ENCODE data around the gene C19orf53. TPM values are rescaled to one million over a fixed set of nuclear protein-coding genes. Genes with fewer than 3 reads are reported as not detected.

Gene C19orf53
- total and polyA plus RNA-seq, 2 donors, result 163 to 185 TPM

- peak overlapping the region in 1 of 2 donors; percentile 44 for H3K27ac ChIP-seq (ENCODE audit: low read depth in 1 of 2, low read length in 1 of 2)
- DNase-seq (ENCODE audit: low read depth in 6 of 9, low spot score in 9 of 9), result no peak
Measured at GRCh38 chr19:13797058-13797440, 22.8 kb downstream of the C19orf53 start.

DNA sequence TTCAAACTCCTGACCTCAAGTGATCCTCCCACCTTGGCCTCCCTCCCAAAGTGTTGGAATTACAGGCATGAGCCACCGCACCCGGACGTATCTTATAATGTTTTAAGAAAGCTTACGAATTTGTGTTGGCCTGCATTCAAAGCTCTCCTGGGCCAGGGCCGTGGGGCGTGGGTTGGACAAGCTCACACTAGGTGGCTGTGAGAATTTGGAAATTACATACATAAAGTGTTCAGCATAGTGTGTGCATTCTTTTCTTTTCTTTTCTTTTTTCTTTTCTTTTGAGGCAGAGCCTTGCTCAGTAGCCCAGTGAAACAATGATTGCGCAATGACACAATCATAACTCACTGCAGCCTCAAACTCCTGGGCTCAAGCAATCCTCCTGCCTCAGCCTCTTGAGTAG, 23.6 kb downstream of the C19orf53 start:
- Histone ChIP-seq H3K27ac (ENCODE audit: low read depth in 1 of 2, low read length in 1 of 2) (peak overlapping the region in 1 of 2 donors; percentile 42), H3K4me3 (ENCODE audit: low read length in 2 of 2) (no peak overlapping the region), H3K36me3 (ENCODE audit: control insufficient read depth in 2 of 2, insufficient read depth in 2 of 2, low read length in 1 of 2) (peaks cover 6 to 17% of the 10 kb centered on the region in 2 donors), H3K4me1 (ENCODE audit: control insufficient read depth in 2 of 2, insufficient read depth in 2 of 2, low read length in 2 of 2) (peaks cover 13 to 25% of the 10 kb centered on the region in 2 donors), H3K9me3 (ENCODE audit: control insufficient read depth in 2 of 2, insufficient read depth in 1 of 2, low read length in 1 of 2) (no peaks in the 10 kb centered on the region), H3K27me3 (ENCODE audit: control insufficient read depth in 2 of 2, insufficient read depth in 1 of 2, low read length in 1 of 2) (no peaks in the 10 kb centered on the region)
- 93% methylated on average over 7 of the region's 7 CpGs for WGBS
- no peak for DNase-seq (ENCODE audit: low read depth in 6 of 9, low spot score in 9 of 9)

More at GRCh38 chr19:13797058-13797440, 22.8 kb downstream of the C19orf53 start:
- H3K27me3 ChIP-seq (ENCODE audit: control insufficient read depth in 2 of 2, insufficient read depth in 1 of 2, low read length in 1 of 2), result no peaks in the 10 kb centered on the region
- no peak overlapping the region for H3K4me3 ChIP-seq (ENCODE audit: low read length in 2 of 2)
- H3K36me3 ChIP-seq (ENCODE audit: control insufficient read depth in 2 of 2, insufficient read depth in 2 of 2, low read length in 1 of 2), result peaks cover 6 to 13% of the 10 kb centered on the region in 2 donors
- WGBS, result 90% methylated on average over 4 of the region's 4 CpGs
- H3K4me1 ChIP-seq (ENCODE audit: control insufficient read depth in 2 of 2, insufficient read depth in 2 of 2, low read length in 2 of 2), result peaks cover 13 to 25% of the 10 kb centered on the region in 2 donors
- no peaks in the 10 kb centered on the region for H3K9me3 ChIP-seq (ENCODE audit: control insufficient read depth in 2 of 2, insufficient read depth in 1 of 2, low read length in 1 of 2)

DNA sequence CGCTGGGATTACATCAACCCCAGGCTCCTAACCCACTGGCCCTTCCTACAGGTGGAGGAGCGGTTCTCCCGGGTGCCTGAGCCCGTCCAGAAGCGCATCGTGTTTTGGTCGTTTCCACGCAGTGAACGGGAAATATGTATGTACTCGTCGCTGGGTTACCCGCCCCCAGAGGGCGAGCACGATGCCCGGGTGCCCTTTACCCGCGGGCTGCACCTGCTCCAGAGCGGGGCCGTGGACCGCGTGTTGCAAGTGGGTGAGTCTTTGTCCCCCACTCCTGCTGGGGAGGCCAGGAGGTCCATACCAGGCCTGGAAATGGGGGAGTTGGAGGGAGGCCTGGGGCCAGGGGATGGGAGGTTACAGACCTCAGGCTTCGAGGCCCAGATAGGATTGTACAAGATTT, 25.4 kb downstream of the C19orf53 start:
- Histone ChIP-seq H3K4me3 (ENCODE audit: low read length in 2 of 2) (no peak overlapping the region), H3K27me3 (ENCODE audit: control insufficient read depth in 2 of 2, insufficient read depth in 1 of 2, low read length in 1 of 2) (no peaks in the 10 kb centered on the region), H3K36me3 (ENCODE audit: control insufficient read depth in 2 of 2, insufficient read depth in 2 of 2, low read length in 1 of 2) (peaks cover 11 to 24% of the 10 kb centered on the region in 2 donors), H3K4me1 (ENCODE audit: control insufficient read depth in 2 of 2, insufficient read depth in 2 of 2, low read length in 2 of 2) (peaks cover 9 to 21% of the 10 kb centered on the region in 2 donors), H3K27ac (ENCODE audit: low read depth in 1 of 2, low read length in 1 of 2) (no peak overlapping the region), H3K9me3 (ENCODE audit: control insufficient read depth in 2 of 2, insufficient read depth in 1 of 2, low read length in 1 of 2) (no peaks in the 10 kb centered on the region)
- no peak for DNase-seq (ENCODE audit: low read depth in 6 of 9, low spot score in 9 of 9)
- 98% methylated on average over 22 of the region's 22 CpGs for WGBS

DNA sequence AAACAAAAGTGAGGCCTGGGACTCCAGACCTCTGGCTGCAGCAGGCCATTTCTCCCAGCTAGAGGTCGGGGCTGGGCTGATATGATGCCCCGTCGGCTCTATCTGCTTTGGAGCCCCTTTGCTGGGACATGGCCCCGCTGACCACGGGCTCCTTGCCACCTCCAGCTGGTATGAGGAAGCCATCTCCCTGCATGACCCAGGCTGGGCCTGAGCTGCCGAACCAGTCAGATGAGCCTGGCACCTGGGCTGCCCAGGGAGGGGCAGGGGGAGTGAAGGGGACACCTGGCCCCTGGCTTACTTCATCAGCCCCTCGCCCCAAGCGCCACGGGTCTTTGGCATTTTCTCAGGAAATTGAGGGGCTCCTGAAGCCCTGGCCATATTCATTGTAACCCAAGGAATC, 28.8 kb downstream of the C19orf53 start:
- Histone ChIP-seq H3K4me1 (ENCODE audit: control insufficient read depth in 2 of 2, insufficient read depth in 2 of 2, low read length in 2 of 2) (no peaks in the 10 kb centered on the region), H3K9me3 (ENCODE audit: control insufficient read depth in 2 of 2, insufficient read depth in 1 of 2, low read length in 1 of 2) (no peaks in the 10 kb centered on the region), H3K36me3 (ENCODE audit: control insufficient read depth in 2 of 2, insufficient read depth in 2 of 2, low read length in 1 of 2) (peaks cover 22 to 40% of the 10 kb centered on the region in 2 donors), H3K27ac (ENCODE audit: low read depth in 1 of 2, low read length in 1 of 2) (no peak overlapping the region), H3K4me3 (ENCODE audit: low read length in 2 of 2) (no peak overlapping the region), H3K27me3 (ENCODE audit: control insufficient read depth in 2 of 2, insufficient read depth in 1 of 2, low read length in 1 of 2) (no peaks in the 10 kb centered on the region)
- no peak for DNase-seq (ENCODE audit: low read depth in 6 of 9, low spot score in 9 of 9)
- 95% methylated on average over 9 of the region's 9 CpGs for WGBS

DNA sequence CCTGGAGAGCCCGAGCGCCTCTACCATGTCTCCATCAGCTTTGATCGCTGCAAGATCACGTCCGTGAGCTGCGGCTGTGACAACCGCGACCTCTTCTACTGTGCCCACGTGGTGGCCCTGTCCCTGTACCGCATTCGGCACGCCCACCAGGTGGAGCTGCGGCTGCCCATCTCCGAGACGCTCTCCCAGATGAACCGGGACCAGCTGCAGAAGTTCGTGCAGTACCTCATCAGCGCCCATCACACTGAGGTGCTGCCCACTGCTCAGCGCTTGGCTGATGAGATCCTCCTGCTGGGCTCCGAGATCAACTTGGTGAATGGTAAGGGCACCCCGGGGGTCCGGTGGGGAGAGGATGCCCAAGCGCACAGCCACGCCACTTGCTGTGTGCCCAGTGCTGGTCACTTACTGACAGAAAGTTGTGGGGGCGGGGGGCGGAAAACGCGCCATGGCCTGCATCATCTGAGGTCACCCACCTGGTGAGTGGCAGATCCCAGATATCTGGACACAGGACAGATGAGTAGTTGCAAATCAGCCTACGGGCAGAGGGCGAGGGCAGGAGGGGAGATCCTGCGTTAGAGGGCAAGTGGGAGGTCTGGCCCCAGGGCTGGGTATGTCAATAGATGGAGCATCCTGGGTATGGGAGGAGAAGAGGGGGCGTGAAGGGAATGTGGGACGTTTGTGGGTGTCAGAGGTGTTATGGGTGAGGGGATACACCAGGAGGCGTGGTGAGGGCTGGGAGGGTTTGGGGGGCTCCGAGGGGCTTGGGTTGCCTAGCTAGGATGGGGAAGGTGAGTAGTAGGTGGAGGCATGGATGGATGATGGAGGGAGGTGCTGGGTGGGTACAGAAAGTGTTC, 30.8 kb downstream of the C19orf53 start:
- Histone ChIP-seq H3K9me3 (ENCODE audit: control insufficient read depth in 2 of 2, insufficient read depth in 1 of 2, low read length in 1 of 2) (no peaks in the 10 kb centered on the region), H3K27me3 (ENCODE audit: control insufficient read depth in 2 of 2, insufficient read depth in 1 of 2, low read length in 1 of 2) (no peaks in the 10 kb centered on the region), H3K27ac (ENCODE audit: low read depth in 1 of 2, low read length in 1 of 2) (no peak overlapping the region), H3K36me3 (ENCODE audit: control insufficient read depth in 2 of 2, insufficient read depth in 2 of 2, low read length in 1 of 2) (peaks cover 24 to 53% of the 10 kb centered on the region in 2 donors), H3K4me3 (ENCODE audit: low read length in 2 of 2) (no peak overlapping the region), H3K4me1 (ENCODE audit: control insufficient read depth in 2 of 2, insufficient read depth in 2 of 2, low read length in 2 of 2) (no peaks in the 10 kb centered on the region)
- WGBS, result 92% methylated on average over 35 of the region's 35 CpGs
- no peak for DNase-seq (ENCODE audit: low read depth in 6 of 9, low spot score in 9 of 9)

DNA sequence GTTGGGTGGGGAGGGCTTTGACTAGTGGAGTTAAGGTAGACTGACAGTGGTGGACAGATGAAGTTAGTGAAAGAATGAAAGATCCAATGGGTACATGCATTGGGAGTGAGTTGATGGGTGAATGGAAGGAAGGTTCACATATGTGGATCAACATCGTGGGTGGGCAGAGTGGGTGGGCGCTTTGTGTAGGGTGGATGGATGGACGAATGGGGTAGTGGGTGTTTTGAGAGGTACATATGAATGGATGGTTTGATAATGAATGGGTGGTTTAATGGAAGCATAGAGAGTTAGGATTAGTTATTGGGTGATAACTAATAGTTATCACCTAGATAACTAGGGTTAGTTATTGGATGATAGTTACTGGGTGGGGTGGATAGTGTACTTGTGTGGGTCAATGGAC, 32.5 kb downstream of the C19orf53 start:
- H3K27me3 ChIP-seq (ENCODE audit: control insufficient read depth in 2 of 2, insufficient read depth in 1 of 2, low read length in 1 of 2), result no peaks in the 10 kb centered on the region
- H3K36me3 ChIP-seq (ENCODE audit: control insufficient read depth in 2 of 2, insufficient read depth in 2 of 2, low read length in 1 of 2), result peaks cover 24 to 45% of the 10 kb centered on the region in 2 donors
- 99% methylated on average over 3 of the region's 3 CpGs for WGBS
- no peak for DNase-seq (ENCODE audit: low read depth in 6 of 9, low spot score in 9 of 9)
- H3K4me3 ChIP-seq (ENCODE audit: low read length in 2 of 2), result no peak overlapping the region
- no peak overlapping the region for H3K27ac ChIP-seq (ENCODE audit: low read depth in 1 of 2, low read length in 1 of 2)
- no peaks in the 10 kb centered on the region for H3K9me3 ChIP-seq (ENCODE audit: control insufficient read depth in 2 of 2, insufficient read depth in 1 of 2, low read length in 1 of 2)
- H3K4me1 ChIP-seq (ENCODE audit: control insufficient read depth in 2 of 2, insufficient read depth in 2 of 2, low read length in 2 of 2), result no peaks in the 10 kb centered on the region

- Histone ChIP-seq H3K27ac (ENCODE audit: low read depth in 1 of 2, low read length in 1 of 2) (no peak overlapping the region), H3K36me3 (ENCODE audit: control insufficient read depth in 2 of 2, insufficient read depth in 2 of 2, low read length in 1 of 2) (peaks cover 24 to 44% of the 10 kb centered on the region in 2 donors), H3K4me1 (ENCODE audit: control insufficient read depth in 2 of 2, insufficient read depth in 2 of 2, low read length in 2 of 2) (no peaks in the 10 kb centered on the region), H3K27me3 (ENCODE audit: control insufficient read depth in 2 of 2, insufficient read depth in 1 of 2, low read length in 1 of 2) (no peaks in the 10 kb centered on the region), H3K9me3 (ENCODE audit: control insufficient read depth in 2 of 2, insufficient read depth in 1 of 2, low read length in 1 of 2) (no peaks in the 10 kb centered on the region), H3K4me3 (ENCODE audit: low read length in 2 of 2) (no peak overlapping the region)
- 98% methylated on average over 3 of the region's 3 CpGs for WGBS
- DNase-seq (ENCODE audit: low read depth in 6 of 9, low spot score in 9 of 9), result no peak
Measured at GRCh38 chr19:13807421-13808021, 33.3 kb downstream of the C19orf53 start.

GRCh38 chr19:13808856-13809255, 34.6 kb downstream of the C19orf53 start:
- Histone ChIP-seq H3K4me3 (ENCODE audit: low read length in 2 of 2) (no peak overlapping the region), H3K36me3 (ENCODE audit: control insufficient read depth in 2 of 2, insufficient read depth in 2 of 2, low read length in 1 of 2) (peaks cover 28 to 44% of the 10 kb centered on the region in 2 donors), H3K27ac (ENCODE audit: low read depth in 1 of 2, low read length in 1 of 2) (no peak overlapping the region), H3K4me1 (ENCODE audit: control insufficient read depth in 2 of 2, insufficient read depth in 2 of 2, low read length in 2 of 2) (no peaks in the 10 kb centered on the region), H3K9me3 (ENCODE audit: control insufficient read depth in 2 of 2, insufficient read depth in 1 of 2, low read length in 1 of 2) (no peaks in the 10 kb centered on the region), H3K27me3 (ENCODE audit: control insufficient read depth in 2 of 2, insufficient read depth in 1 of 2, low read length in 1 of 2) (no peaks in the 10 kb centered on the region)
- DNase-seq (ENCODE audit: low read depth in 6 of 9, low spot score in 9 of 9), result no peak
- WGBS, result 98% methylated on average over 34 of the region's 34 CpGs

DNA sequence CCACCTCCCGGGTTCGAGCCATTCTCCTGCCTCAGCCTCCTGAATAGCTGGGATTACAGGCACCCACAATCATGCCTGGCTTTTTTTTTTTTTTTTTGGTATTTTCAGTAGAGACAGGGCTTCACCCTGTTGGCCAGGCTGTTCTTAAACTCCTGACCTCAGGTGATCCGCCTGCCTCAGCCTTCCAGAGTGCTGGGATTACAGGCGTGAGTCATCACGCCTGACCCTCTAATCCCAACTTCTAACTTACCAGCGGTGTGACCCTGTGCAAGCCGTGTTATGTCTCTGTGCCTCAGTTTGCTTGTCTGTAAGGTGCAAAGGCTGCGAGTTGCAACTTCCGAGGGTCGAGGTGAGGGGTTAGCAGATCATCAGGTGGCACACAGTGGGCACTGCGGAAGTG, 38.3 kb downstream of the C19orf53 start:
- Histone ChIP-seq H3K4me3 (ENCODE audit: low read length in 2 of 2) (no peak overlapping the region), H3K9me3 (ENCODE audit: control insufficient read depth in 2 of 2, insufficient read depth in 1 of 2, low read length in 1 of 2) (no peaks in the 10 kb centered on the region), H3K36me3 (ENCODE audit: control insufficient read depth in 2 of 2, insufficient read depth in 2 of 2, low read length in 1 of 2) (peaks cover 26 to 37% of the 10 kb centered on the region in 2 donors), H3K27me3 (ENCODE audit: control insufficient read depth in 2 of 2, insufficient read depth in 1 of 2, low read length in 1 of 2) (no peaks in the 10 kb centered on the region), H3K27ac (ENCODE audit: low read depth in 1 of 2, low read length in 1 of 2) (no peak overlapping the region), H3K4me1 (ENCODE audit: control insufficient read depth in 2 of 2, insufficient read depth in 2 of 2, low read length in 2 of 2) (peaks cover 2 to 6% of the 10 kb centered on the region in 2 donors)
- no peak for DNase-seq (ENCODE audit: low read depth in 6 of 9, low spot score in 9 of 9)
- 98% methylated on average over 11 of the region's 11 CpGs for WGBS
